GM12875 (cell line): ENCODE measurements around the gene KRT8.

Experiments
- H3K4me3 ChIP-seq: one replicate; pipeline ENCODE4 v1.5.1; 2011; ENCODE audit warnings: low read depth, low read length, control low read depth
- CTCF ChIP-seq: IDR thresholded peaks from 2 replicates; pipeline ENCODE4 v1.5.1; 2011; ENCODE audit warnings: low read depth, mild to moderate bottlenecking, control low read depth, inconsistent platforms, low read length, moderate library complexity, borderline replicate concordance; ENCODE audit not compliant: insufficient read depth

The KRT8 gene

GRCh38 chr12:52949413-52950331, 44.8 kb upstream of the KRT8 start:
- no peak overlapping the region for H3K4me3 ChIP-seq
- no peak for TF ChIP-seq CTCF

GRCh38 chr12:52947738-52948423, 43.0 kb upstream of the KRT8 start:
- TF ChIP-seq CTCF: no peak

GRCh38 chr12:52946797-52947547, 42.1 kb upstream of the KRT8 start:
- no peak overlapping the region for H3K4me3 ChIP-seq
- TF ChIP-seq CTCF: no peak

More at GRCh38 chr12:52947738-52948423, 43.0 kb upstream of the KRT8 start:
- H3K4me3 ChIP-seq: no peak overlapping the region

GRCh38 chr12:52946334-52946733, 41.5 kb upstream of the KRT8 start:
- no peak for TF ChIP-seq CTCF
- no peak overlapping the region for H3K4me3 ChIP-seq

- no peak for TF ChIP-seq CTCF
- no peak overlapping the region for H3K4me3 ChIP-seq
Observed at GRCh38 chr12:52945389-52946232, 40.7 kb upstream of the KRT8 start.

GRCh38 chr12:52944683-52945388, 40.0 kb upstream of the KRT8 start:
- H3K4me3 ChIP-seq: no peak overlapping the region
- TF ChIP-seq CTCF: no peak
